ENCODE measurements around the gene TNIP1. TPM values are rescaled to one million over a fixed set of nuclear protein-coding genes. Genes with fewer than 3 reads are reported as not detected.

TNIP1 gene
- total RNA-seq, 2 experiments from 2014 or later: 110 to 115 TPM

DNA sequence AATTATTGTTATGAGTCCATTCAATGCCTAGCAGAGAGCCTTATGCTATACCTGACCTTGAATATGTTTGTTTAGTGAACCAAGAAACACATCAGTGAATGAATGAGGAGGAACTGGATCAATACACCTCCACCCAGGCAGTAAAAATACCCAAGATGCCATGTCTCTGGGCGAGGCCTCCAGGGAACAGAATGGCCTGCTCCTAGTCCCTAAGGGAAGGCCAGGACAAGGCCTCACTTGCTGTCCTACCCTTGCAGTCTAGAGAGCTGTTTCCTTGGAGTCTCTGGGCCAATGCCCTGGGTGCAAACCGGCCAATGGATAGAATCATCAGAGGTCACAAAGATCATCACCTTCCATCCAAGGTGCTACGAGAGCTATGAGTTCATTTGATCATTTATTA lies 26.1 kb downstream of the TNIP1 start:
- no peaks in the 10 kb centered on the region for H3K27me3 ChIP-seq (ENCODE audit: control insufficient read depth in 1 of 2, insufficient read depth in 2 of 2, low read length in 2 of 2)
- H3K36me3 Mint-ChIP-seq (ENCODE audit: low read depth): peaks cover 94% of the 10 kb centered on the region
- H3K4me1 ChIP-seq (ENCODE audit: insufficient read depth, low read length): peaks cover 26% of the 10 kb centered on the region
- POLR2A ChIA-PET: no interaction called here
- H3K36me3 ChIP-seq (ENCODE audit: insufficient read depth, low read length): peaks cover 94% of the 10 kb centered on the region
- TF ChIP-seq, protein P1, sequence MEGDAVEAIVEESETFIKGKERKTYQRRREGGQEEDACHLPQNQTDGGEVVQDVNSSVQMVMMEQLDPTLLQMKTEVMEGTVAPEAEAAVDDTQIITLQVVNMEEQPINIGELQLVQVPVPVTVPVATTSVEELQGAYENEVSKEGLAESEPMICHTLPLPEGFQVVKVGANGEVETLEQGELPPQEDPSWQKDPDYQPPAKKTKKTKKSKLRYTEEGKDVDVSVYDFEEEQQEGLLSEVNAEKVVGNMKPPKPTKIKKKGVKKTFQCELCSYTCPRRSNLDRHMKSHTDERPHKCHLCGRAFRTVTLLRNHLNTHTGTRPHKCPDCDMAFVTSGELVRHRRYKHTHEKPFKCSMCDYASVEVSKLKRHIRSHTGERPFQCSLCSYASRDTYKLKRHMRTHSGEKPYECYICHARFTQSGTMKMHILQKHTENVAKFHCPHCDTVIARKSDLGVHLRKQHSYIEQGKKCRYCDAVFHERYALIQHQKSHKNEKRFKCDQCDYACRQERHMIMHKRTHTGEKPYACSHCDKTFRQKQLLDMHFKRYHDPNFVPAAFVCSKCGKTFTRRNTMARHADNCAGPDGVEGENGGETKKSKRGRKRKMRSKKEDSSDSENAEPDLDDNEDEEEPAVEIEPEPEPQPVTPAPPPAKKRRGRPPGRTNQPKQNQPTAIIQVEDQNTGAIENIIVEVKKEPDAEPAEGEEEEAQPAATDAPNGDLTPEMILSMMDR (IDR thresholded peaks at IDR 0.05): no peak
- no peak for ATAC-seq (ENCODE audit: poor library complexity)
- no peak overlapping the region for H3K4me3 Mint-ChIP-seq
- no peak overlapping the region for H3K27ac ChIP-seq (ENCODE audit: low read depth in 1 of 2, low read length in 2 of 2)
- CTCF ChIA-PET: interaction anchor here (8.8 kb wide), 1 partner anchor 61 kb away, joined by 126 read pairs; no protein-coding TSS in a partner anchor
- H3K27ac Mint-ChIP-seq: no peak overlapping the region
- H3K9me3 ChIP-seq (ENCODE audit: control insufficient read depth in 1 of 2, insufficient read depth in 1 of 2, low read length in 2 of 2): no peaks in the 10 kb centered on the region
- H3K4me1 Mint-ChIP-seq (ENCODE audit: low read depth): peaks cover 20% of the 10 kb centered on the region
- intact Hi-C loops (cut with DNase I, micrococcal nuclease): loop anchor here in 1 of 2 experiments (5.0 kb wide), 1 partner anchor 183 kb away; no protein-coding TSS in a partner anchor
- H3K9me3 Mint-ChIP-seq: no peaks in the 10 kb centered on the region
- H3K4me3 ChIP-seq (ENCODE audit: low read length): no peak overlapping the region
- no peak for DNase-seq
- H3K27me3 Mint-ChIP-seq: no peaks in the 10 kb centered on the region

DNA sequence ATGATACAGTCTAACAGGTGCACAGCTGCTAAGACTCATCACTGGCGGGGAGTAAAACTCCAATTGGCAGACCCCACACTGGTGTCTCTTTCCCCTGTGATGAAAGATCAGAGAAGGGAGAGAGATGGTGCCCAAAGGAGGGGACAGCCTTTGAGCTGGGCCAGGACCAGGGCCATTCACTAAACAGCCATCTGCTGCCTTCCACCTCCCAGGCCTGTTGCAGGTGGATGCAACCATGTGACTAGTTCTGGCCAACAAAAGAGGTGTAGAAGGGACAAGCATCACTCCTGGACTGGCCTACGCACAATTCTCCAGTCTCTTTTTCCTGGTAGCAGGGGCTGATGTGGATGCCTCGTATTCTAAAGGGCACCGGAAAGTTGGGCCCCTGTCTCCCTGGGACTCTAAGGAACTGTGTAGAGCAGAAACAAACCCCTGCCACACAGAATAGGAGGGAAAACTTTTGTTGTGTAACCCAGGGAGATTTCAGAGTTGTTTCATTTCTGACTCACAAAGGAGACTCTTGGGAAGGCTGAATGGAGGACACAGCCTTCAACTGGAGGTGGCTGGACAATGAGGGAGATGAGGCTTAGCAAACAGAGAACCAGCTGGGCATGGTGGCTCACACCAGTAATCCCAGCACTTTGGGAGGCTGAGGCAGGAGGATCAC lies 26.9 kb downstream of the TNIP1 start:
- H3K4me3 Mint-ChIP-seq: no peak overlapping the region
- DNase-seq (peak in 1 of 14 experiments; percentile 38), ATAC-seq (ENCODE audit: poor library complexity) (no peak)
- peaks cover 19% of the 10 kb centered on the region for H3K4me1 ChIP-seq (ENCODE audit: insufficient read depth, low read length)
- no peaks in the 10 kb centered on the region for H3K9me3 Mint-ChIP-seq
- no peaks in the 10 kb centered on the region for H3K27me3 Mint-ChIP-seq
- peaks cover 95% of the 10 kb centered on the region for H3K36me3 ChIP-seq (ENCODE audit: insufficient read depth, low read length)
- H3K9me3 ChIP-seq (ENCODE audit: control insufficient read depth in 1 of 2, insufficient read depth in 1 of 2, low read length in 2 of 2): no peaks in the 10 kb centered on the region
- ChIA-PET POLR2A (interaction anchor here (0.8 kb wide), 1 partner anchor 28 kb away, joined by 3 read pairs; no protein-coding TSS in a partner anchor), CTCF (interaction anchor here (8.8 kb wide), 1 partner anchor 62 kb away, joined by 126 read pairs; no protein-coding TSS in a partner anchor)
- intact Hi-C loops (cut with DNase I, micrococcal nuclease): loop anchor here in 1 of 2 experiments (5.0 kb wide), 1 partner anchor 183 kb away; no protein-coding TSS in a partner anchor
- peaks cover 12% of the 10 kb centered on the region for H3K4me1 Mint-ChIP-seq (ENCODE audit: low read depth)
- TF ChIP-seq, protein P1 (IDR thresholded peaks at IDR 0.05): no peak
- H3K4me3 ChIP-seq (ENCODE audit: low read length): no peak overlapping the region
- H3K36me3 Mint-ChIP-seq (ENCODE audit: low read depth): peaks cover 94% of the 10 kb centered on the region
- no peaks in the 10 kb centered on the region for H3K27me3 ChIP-seq (ENCODE audit: control insufficient read depth in 1 of 2, insufficient read depth in 2 of 2, low read length in 2 of 2)
- no peak overlapping the region for H3K27ac Mint-ChIP-seq
- H3K27ac ChIP-seq (ENCODE audit: low read depth in 1 of 2, low read length in 2 of 2): no peak overlapping the region

DNA sequence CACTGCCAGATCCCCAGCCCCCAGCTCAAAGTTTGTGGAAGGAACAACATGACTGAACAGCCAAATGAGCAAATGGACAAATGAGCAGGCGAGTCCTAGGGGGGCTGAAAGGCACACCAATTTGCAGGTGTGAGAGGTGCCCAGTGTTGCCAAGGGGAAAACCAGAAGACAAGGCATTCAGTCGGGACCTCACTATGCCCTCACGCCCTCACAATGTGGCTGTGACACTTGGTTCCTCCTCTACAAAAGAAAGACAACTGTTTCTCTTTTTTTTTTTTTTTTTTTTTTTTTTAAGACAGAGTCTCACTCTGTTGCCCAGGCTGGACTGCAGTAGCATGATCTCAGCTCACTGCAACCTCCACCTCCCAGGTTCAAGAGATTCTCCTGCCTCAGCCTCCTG lies 28.0 kb downstream of the TNIP1 start:
- peaks cover 94% of the 10 kb centered on the region for H3K36me3 Mint-ChIP-seq (ENCODE audit: low read depth)
- TF ChIP-seq, protein P1 (IDR thresholded peaks at IDR 0.05): no peak

More for the DNA sequence above, 28.0 kb downstream of the TNIP1 start:
- ATAC-seq (ENCODE audit: poor library complexity) (no peak), DNase-seq (no peak)
- H3K27me3 Mint-ChIP-seq: no peaks in the 10 kb centered on the region
- H3K4me3 Mint-ChIP-seq: no peak overlapping the region
- peak overlapping the region; percentile 36 for H3K27ac Mint-ChIP-seq
- POLR2A ChIA-PET: interaction anchor here (1.0 to 1.9 kb wide), 2 partner anchors 13 to 63 kb away, joined by 3 to 15 read pairs; no protein-coding TSS in a partner anchor
- Histone ChIP-seq H3K4me1 (ENCODE audit: insufficient read depth, low read length) (peaks cover 12% of the 10 kb centered on the region), H3K27ac (ENCODE audit: low read depth in 1 of 2, low read length in 2 of 2) (no peak overlapping the region), H3K27me3 (ENCODE audit: control insufficient read depth in 1 of 2, insufficient read depth in 2 of 2, low read length in 2 of 2) (no peaks in the 10 kb centered on the region), H3K36me3 (ENCODE audit: insufficient read depth, low read length) (peaks cover 95% of the 10 kb centered on the region), H3K4me3 (ENCODE audit: low read length) (no peak overlapping the region), H3K9me3 (ENCODE audit: control insufficient read depth in 1 of 2, insufficient read depth in 1 of 2, low read length in 2 of 2) (no peaks in the 10 kb centered on the region)
- H3K9me3 Mint-ChIP-seq: no peaks in the 10 kb centered on the region
- intact Hi-C loops (cut with DNase I, micrococcal nuclease): loop anchor here in 1 of 2 experiments (5.0 kb wide), 1 partner anchor 184 kb away; no protein-coding TSS in a partner anchor
- CTCF ChIA-PET: interaction anchor here (0.6 to 8.8 kb wide), 3 partner anchors 63 to 112 kb away, joined by 3 to 126 read pairs (median 5); no protein-coding TSS in a partner anchor
- H3K4me1 Mint-ChIP-seq (ENCODE audit: low read depth): peaks cover 12% of the 10 kb centered on the region
